DOHH2 (cell line): Measurements from ENCODE around the gene ABCC11.

ENCODE experiments used
- EZH2phosphoT487 ChIP-seq: fragments of 200-600 bp; sonication (generic); IDR thresholded peaks from 2 replicates; pipeline ENCODE4 v1.6.1; 2017; ENCODE audit warnings: borderline replicate concordance, mild to moderate bottlenecking, antibody characterized with exemption, low read length, moderate library complexity, mixed read lengths
- TF ChIP-seq, protein P1 (sequence below): fragments of 200-600 bp; sonication (generic); IDR thresholded peaks from one replicate; pipeline ENCODE4 v1.5.1; 2014; ENCODE audit warnings: antibody characterized with exemption, mild to moderate bottlenecking, low read depth, low read length; ENCODE audit not compliant: poor library complexity, severe bottlenecking

DNA sequence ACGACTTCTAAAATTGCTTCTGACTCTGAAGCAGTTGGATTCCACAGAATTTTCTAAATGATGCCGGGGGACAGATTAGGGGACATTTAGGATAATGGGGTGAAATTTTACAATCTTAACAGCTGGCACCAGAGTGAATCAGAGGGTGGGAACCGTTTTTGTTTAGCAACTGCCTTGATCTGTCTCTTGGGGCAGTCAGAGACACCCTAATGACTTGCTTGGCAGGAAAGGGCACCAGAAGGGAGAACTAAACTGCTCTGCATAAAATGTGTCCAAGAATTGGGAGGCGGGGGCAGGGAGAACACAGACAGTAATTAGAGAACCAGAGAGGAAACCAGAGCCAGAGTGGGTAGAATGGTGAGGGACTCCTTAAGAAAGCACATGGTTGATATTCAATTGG is 85.4 kb downstream of the ABCC11 start:
- TF ChIP-seq, protein P1, sequence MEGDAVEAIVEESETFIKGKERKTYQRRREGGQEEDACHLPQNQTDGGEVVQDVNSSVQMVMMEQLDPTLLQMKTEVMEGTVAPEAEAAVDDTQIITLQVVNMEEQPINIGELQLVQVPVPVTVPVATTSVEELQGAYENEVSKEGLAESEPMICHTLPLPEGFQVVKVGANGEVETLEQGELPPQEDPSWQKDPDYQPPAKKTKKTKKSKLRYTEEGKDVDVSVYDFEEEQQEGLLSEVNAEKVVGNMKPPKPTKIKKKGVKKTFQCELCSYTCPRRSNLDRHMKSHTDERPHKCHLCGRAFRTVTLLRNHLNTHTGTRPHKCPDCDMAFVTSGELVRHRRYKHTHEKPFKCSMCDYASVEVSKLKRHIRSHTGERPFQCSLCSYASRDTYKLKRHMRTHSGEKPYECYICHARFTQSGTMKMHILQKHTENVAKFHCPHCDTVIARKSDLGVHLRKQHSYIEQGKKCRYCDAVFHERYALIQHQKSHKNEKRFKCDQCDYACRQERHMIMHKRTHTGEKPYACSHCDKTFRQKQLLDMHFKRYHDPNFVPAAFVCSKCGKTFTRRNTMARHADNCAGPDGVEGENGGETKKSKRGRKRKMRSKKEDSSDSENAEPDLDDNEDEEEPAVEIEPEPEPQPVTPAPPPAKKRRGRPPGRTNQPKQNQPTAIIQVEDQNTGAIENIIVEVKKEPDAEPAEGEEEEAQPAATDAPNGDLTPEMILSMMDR = no peak
- no peak for TF ChIP-seq EZH2phosphoT487
